Left lung (tissue), 10 donors: ENCODE data around the gene AHI1. TPM values are rescaled to one million over a fixed set of nuclear protein-coding genes. Genes with fewer than 3 reads are reported as not detected.

Source experiments
- ATAC-seq: fragments of 200-7000 bp; cut with Tn5 transposase; one replicate; pipeline ENCODE4 v1.9.1; 2020; ENCODE audit warnings: moderate library complexity
- DNase-seq, 4 donors: peaks; one replicate each; pipeline ENCODE4 v3.0.0-alpha.2; 2013 to 2020
- H3K27ac ChIP-seq, 2 donors: fragments of 200-600 bp; sonication (generic) in 1 of 2; one replicate each; pipeline versions ENCODE4 v1.5.0 to v1.8.0; 2020 to 2021
- H3K27me3 ChIP-seq, 2 donors: fragments of 200-600 bp; sonication (generic) in 1 of 2; one replicate each; pipeline versions ENCODE4 v1.5.0 to v1.8.0; 2020 to 2021
- H3K36me3 ChIP-seq, 2 donors: fragments of 200-600 bp; sonication (generic) in 1 of 2; one replicate each; pipeline versions ENCODE4 v1.5.0 to v1.8.0; 2020 to 2021
- H3K4me1 ChIP-seq, 2 donors: fragments of 200-600 bp; one replicate each; pipeline ENCODE4 v1.8.0; 2021
- H3K4me3 ChIP-seq, 2 donors: fragments of 200-600 bp; sonication (generic) in 1 of 2; one replicate each; pipeline versions ENCODE4 v1.5.0 to v1.8.0; 2020 to 2021; ENCODE audit warnings: mild to moderate bottlenecking in 1 of 2
- H3K9me3 ChIP-seq, 2 donors: fragments of 200-600 bp; sonication (generic) in 1 of 2; one replicate each; pipeline versions ENCODE4 v1.5.0 to v1.8.0; 2020 to 2021
- intact Hi-C, 2 donors: fragments of 100-400 bp; cut with DNase I; formaldehyde crosslinking; loops; one replicate each; pipeline versions ENCODE4 v1.11.2 to v1.14.2; 2022
- polyA plus RNA-seq, 6 donors: library from polyadenylated mRNA; unstranded; fragments of 120-200 nt; gene quantifications; one replicate each; pipeline ENCODE4 v1.2.1, GENCODE V29; 2013; ENCODE audit not compliant: insufficient read length in 6 of 6
- total RNA-seq, 2 donors: library from RNA; stranded (reverse); fragmentation: NEBNext Ultra II Directional; extraction: Animal tissue kit (Norgen Biotek cat#: 25700); gene quantifications; one replicate each; pipeline ENCODE4 v1.2.1, GENCODE V29; 2021
- TF ChIP-seq, protein P1 (sequence below), 2 donors: fragments of 200-600 bp; sonication (generic) in 1 of 2; IDR thresholded peaks; one replicate each; pipeline versions ENCODE4 v1.5.0 to v1.8.0; 2021; ENCODE audit warnings: antibody characterized with exemption in 2 of 2
- donor health status: DM: no; HTN: yes; CAD: no.
- donor health status: DM: no; HTN: no; CAD: no.

The AHI1 gene
- total and polyA plus RNA-seq, 8 donors = 23.7 to 65.0 (median 49.0) TPM

DNA sequence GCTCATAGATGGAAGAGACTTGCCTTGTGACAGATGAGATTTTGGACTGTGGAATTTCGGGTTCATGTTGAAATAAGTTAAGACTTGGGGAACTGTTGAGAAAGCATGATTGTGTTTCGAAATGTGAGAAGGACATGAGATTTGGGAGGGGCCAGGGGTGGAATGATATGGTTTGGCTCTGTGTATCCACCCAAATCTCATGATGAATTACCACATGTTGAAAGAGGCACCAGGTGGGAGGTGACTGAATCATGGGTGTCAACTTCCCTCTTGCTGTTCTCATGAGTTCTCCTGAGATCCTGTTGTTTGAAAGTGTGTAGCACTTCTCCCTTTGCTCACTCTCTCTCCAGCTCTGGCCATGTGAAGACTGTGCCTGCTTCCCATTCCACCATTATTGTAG, 17.9 kb downstream of the AHI1 start:
- Histone ChIP-seq H3K4me3 (no peak overlapping the region), H3K27me3 (no peaks in the 10 kb centered on the region), H3K9me3 (peaks cover 0 to 62% of the 10 kb centered on the region in 2 donors), H3K4me1 (no peaks in the 10 kb centered on the region), H3K36me3 (peaks cover 0 to 69% of the 10 kb centered on the region in 2 donors), H3K27ac (no peak overlapping the region)
- no peak for DNase-seq
- intact Hi-C loops = no loop called here
- no peak for ATAC-seq
- TF ChIP-seq, protein P1, sequence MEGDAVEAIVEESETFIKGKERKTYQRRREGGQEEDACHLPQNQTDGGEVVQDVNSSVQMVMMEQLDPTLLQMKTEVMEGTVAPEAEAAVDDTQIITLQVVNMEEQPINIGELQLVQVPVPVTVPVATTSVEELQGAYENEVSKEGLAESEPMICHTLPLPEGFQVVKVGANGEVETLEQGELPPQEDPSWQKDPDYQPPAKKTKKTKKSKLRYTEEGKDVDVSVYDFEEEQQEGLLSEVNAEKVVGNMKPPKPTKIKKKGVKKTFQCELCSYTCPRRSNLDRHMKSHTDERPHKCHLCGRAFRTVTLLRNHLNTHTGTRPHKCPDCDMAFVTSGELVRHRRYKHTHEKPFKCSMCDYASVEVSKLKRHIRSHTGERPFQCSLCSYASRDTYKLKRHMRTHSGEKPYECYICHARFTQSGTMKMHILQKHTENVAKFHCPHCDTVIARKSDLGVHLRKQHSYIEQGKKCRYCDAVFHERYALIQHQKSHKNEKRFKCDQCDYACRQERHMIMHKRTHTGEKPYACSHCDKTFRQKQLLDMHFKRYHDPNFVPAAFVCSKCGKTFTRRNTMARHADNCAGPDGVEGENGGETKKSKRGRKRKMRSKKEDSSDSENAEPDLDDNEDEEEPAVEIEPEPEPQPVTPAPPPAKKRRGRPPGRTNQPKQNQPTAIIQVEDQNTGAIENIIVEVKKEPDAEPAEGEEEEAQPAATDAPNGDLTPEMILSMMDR (IDR thresholded peaks at IDR 0.05) = no peak

DNA sequence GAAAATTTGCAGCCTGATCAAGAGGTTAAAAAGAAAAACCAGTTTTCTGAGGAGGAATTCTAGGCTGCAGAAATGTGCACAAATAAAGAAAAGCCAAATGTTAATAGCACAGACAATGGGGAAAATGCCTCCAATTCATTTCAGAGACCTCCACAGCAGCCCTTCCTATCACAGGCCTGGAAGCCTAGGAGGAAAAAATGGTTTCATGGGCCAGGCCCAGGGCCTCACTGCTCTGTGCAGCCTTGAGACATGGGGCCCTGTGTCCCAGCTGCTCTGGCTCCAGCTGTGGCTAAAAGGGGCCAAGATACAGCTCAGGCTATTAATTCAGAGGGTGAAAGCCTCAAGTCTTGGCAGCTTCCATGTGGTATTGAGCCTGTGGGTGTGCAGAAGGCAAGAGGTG, 18.9 kb downstream of the AHI1 start:
- TF ChIP-seq, protein P1 (IDR thresholded peaks at IDR 0.05) = no peak
- ATAC-seq (no peak), DNase-seq (no peak)
- H3K4me1 ChIP-seq = no peaks in the 10 kb centered on the region
- peaks cover 0 to 59% of the 10 kb centered on the region in 2 donors for H3K36me3 ChIP-seq
- peaks cover 0 to 52% of the 10 kb centered on the region in 2 donors for H3K9me3 ChIP-seq
- H3K27me3 ChIP-seq = no peaks in the 10 kb centered on the region
- intact Hi-C loops = no loop called here
- H3K4me3 ChIP-seq = no peak overlapping the region
- H3K27ac ChIP-seq = no peak overlapping the region

- intact Hi-C loops = no loop called here
- no peak for DNase-seq
- Histone ChIP-seq H3K27ac (no peak overlapping the region), H3K36me3 (peaks cover 0 to 29% of the 10 kb centered on the region in 2 donors), H3K4me3 (no peak overlapping the region), H3K27me3 (no peaks in the 10 kb centered on the region), H3K4me1 (no peaks in the 10 kb centered on the region), H3K9me3 (peaks cover 0 to 20% of the 10 kb centered on the region in 2 donors)
- TF ChIP-seq, protein P1 (IDR thresholded peaks at IDR 0.05) = no peak
- ATAC-seq = no peak
Observed at GRCh38 chr6:135475292-135475886, 22.2 kb downstream of the AHI1 start.

DNA sequence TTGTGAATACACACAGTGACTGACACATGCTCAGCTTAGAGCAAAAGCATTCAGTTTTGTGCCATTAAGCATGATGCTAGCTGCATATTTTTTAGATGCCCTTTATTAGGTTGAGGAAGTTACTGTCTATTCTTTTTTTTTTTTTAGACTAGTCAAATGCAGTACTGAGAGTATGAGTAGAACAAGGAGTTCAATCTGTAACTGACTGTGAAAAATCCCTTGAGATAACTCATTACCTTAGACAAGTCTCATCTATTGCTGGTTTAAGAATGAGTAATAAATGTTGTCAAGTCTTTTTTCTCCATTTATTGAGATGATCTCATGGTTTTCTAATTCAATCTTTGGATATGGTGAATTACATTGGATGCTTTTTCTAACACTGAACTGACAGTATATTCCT, 23.2 kb downstream of the AHI1 start:
- ATAC-seq (no peak), DNase-seq (no peak)
- H3K36me3 ChIP-seq = peaks cover 0 to 19% of the 10 kb centered on the region in 2 donors
- no peaks in the 10 kb centered on the region for H3K4me1 ChIP-seq
- no peak overlapping the region for H3K27ac ChIP-seq
- peaks cover 0 to 9% of the 10 kb centered on the region in 2 donors for H3K9me3 ChIP-seq
- intact Hi-C loops = no loop called here
- TF ChIP-seq, protein P1 (IDR thresholded peaks at IDR 0.05) = no peak
- no peak overlapping the region for H3K4me3 ChIP-seq
- no peaks in the 10 kb centered on the region for H3K27me3 ChIP-seq

DNA sequence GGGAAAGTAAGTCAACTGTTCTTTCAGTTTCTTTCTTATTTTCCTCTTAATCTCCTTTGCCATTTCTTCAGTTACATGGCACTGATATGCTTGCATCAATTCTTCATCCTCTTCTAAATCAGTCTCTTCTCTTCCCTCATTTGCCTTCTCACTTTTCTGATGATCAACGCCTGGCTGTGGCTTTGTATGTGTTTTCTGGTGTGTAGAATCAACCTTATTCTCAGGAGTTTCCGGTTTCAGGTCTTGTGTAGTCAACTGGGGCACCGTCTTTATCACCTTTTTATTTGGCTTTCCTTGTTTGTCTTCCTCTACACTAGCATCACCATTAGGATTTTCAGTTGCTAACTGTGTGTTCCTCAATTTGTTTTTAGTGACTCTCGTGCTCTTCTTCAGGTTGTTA, 31.6 kb downstream of the AHI1 start:
- Histone ChIP-seq H3K4me3 (no peak overlapping the region), H3K4me1 (no peaks in the 10 kb centered on the region), H3K36me3 (peaks cover 0 to 9% of the 10 kb centered on the region in 2 donors), H3K9me3 (no peaks in the 10 kb centered on the region), H3K27ac (no peak overlapping the region), H3K27me3 (no peaks in the 10 kb centered on the region)
- TF ChIP-seq, protein P1 (IDR thresholded peaks at IDR 0.05) = no peak
- DNase-seq = no peak
- no peak for ATAC-seq
- intact Hi-C loops = no loop called here
